MM.1S (cell line): Measurements from ENCODE around the gene KIAA0825.
A peak's percentile ranks its signal among the peaks of the same experiment; 100 is the strongest.

Source experiments
- DNase-seq: peaks from one replicate; pipeline ENCODE4 v3.0.0-alpha.2; 2015
- H2AFZ ChIP-seq: fragments of 300-600 bp; sonication (generic); 2 replicates; pipeline ENCODE4 v1.6.0; 2016; ENCODE audit warnings: antibody characterized with exemption, low read length
- H3F3A ChIP-seq: fragments of 300-600 bp; sonication (generic); 2 replicates; pipeline ENCODE4 v1.6.1; 2016; ENCODE audit warnings: mild to moderate bottlenecking, antibody characterized with exemption, low read length, moderate library complexity, mixed read lengths; ENCODE audit not compliant: insufficient read depth
- H3K27ac ChIP-seq: fragments of 300-600 bp; sonication (generic); 2 replicates; pipeline ENCODE4 v1.5.1; 2016; ENCODE audit warnings: mild to moderate bottlenecking, low read length
- H3K27me3 ChIP-seq: fragments of 300-600 bp; sonication (generic); replicated peaks from 2 replicates; pipeline ENCODE4 v1.6.0; 2016; ENCODE audit warnings: low read length; ENCODE audit not compliant: insufficient read depth
- H3K36me3 ChIP-seq: fragments of 300-600 bp; sonication (generic); replicated peaks from 2 replicates; pipeline ENCODE4 v1.6.1; 2016; ENCODE audit warnings: mild to moderate bottlenecking, low read length, mixed read lengths; ENCODE audit not compliant: insufficient read depth
- H3K4me1 ChIP-seq: fragments of 300-600 bp; sonication (generic); 2 replicates; pipeline ENCODE4 v1.6.1; 2016; ENCODE audit warnings: low read length, mixed read lengths
- H3K4me2 ChIP-seq: fragments of 300-600 bp; sonication (generic); 2 replicates; pipeline ENCODE4 v1.6.0; 2016; ENCODE audit warnings: low read depth, low read length
- H3K4me3 ChIP-seq: fragments of 300-600 bp; sonication (generic); 2 replicates; pipeline ENCODE4 v1.5.1; 2016; ENCODE audit warnings: low read length, mixed read lengths
- H3K79me2 ChIP-seq: fragments of 300-600 bp; sonication (generic); 2 replicates; pipeline ENCODE4 v1.6.1; 2016; ENCODE audit warnings: mixed run types, low read length, mixed read lengths
- H3K9ac ChIP-seq: fragments of 300-600 bp; sonication (generic); 2 replicates; pipeline ENCODE4 v1.6.1; 2016; ENCODE audit warnings: low read length, mixed read lengths
- H3K9me2 ChIP-seq: fragments of 300-600 bp; sonication (generic); replicated peaks from 2 replicates; pipeline ENCODE4 v1.6.1; 2016; ENCODE audit warnings: mild to moderate bottlenecking, low read length, mixed read lengths; ENCODE audit not compliant: insufficient read depth
- H3K9me3 ChIP-seq: fragments of 300-600 bp; sonication (generic); replicated peaks from 2 replicates; pipeline ENCODE4 v1.6.1; 2016; ENCODE audit warnings: mild to moderate bottlenecking, low read length, mixed read lengths; ENCODE audit not compliant: insufficient read depth
- H4K20me1 ChIP-seq: fragments of 300-600 bp; sonication (generic); 2 replicates; pipeline ENCODE4 v1.6.1; 2016; ENCODE audit warnings: mild to moderate bottlenecking, low read length, moderate library complexity, mixed read lengths; ENCODE audit not compliant: insufficient read depth
- EZH2 ChIP-seq: fragments of 300-600 bp; sonication (generic); optimal IDR thresholded peaks from 2 replicates; pipeline ENCODE3; 2017; ENCODE audit warnings: low read depth, mild to moderate bottlenecking, antibody characterized with exemption, low read length, mixed read lengths
- EZH2phosphoT487 ChIP-seq: fragments of 300-600 bp; sonication (generic); IDR thresholded peaks from 2 replicates; pipeline ENCODE4 v1.6.1; 2018; ENCODE audit warnings: antibody characterized with exemption, low read length
- TF ChIP-seq, protein P1 (sequence below): fragments of 300-600 bp; sonication (generic); IDR thresholded peaks from 2 replicates; pipeline ENCODE4 v1.5.1; 2016; ENCODE audit warnings: antibody characterized with exemption, low read length, mixed read lengths

KIAA0825 gene

DNA sequence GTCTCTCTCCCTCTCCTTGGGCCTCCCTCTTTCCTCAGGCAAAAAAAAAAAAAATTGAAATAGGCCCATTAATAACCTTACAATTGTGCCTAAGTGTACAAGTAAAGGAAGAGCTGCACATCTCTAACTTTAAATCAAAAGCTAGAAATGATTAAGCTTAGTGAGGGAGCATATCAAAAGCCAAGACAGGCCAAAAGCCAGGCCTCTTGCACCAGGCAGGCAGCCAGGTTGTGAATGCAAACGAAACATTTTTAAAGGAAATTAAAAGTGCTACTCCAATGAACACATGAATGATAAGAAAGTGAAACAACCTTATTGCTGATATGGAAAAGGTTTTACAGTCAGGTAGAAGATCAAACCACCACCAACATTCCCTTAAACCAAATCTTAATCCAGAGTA, 383.4 kb downstream of the KIAA0825 start:
- no peaks in the 10 kb centered on the region for H3K4me1 ChIP-seq
- H3K4me2 ChIP-seq: no peak overlapping the region
- H3K9ac ChIP-seq: no peak overlapping the region
- no peaks in the 10 kb centered on the region for H4K20me1 ChIP-seq
- H3K9me3 ChIP-seq: no peaks in the 10 kb centered on the region
- TF ChIP-seq, protein P1, sequence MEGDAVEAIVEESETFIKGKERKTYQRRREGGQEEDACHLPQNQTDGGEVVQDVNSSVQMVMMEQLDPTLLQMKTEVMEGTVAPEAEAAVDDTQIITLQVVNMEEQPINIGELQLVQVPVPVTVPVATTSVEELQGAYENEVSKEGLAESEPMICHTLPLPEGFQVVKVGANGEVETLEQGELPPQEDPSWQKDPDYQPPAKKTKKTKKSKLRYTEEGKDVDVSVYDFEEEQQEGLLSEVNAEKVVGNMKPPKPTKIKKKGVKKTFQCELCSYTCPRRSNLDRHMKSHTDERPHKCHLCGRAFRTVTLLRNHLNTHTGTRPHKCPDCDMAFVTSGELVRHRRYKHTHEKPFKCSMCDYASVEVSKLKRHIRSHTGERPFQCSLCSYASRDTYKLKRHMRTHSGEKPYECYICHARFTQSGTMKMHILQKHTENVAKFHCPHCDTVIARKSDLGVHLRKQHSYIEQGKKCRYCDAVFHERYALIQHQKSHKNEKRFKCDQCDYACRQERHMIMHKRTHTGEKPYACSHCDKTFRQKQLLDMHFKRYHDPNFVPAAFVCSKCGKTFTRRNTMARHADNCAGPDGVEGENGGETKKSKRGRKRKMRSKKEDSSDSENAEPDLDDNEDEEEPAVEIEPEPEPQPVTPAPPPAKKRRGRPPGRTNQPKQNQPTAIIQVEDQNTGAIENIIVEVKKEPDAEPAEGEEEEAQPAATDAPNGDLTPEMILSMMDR: no peak
- TF ChIP-seq EZH2 (no peak), EZH2phosphoT487 (no peak)
- no peak overlapping the region for H3K4me3 ChIP-seq
- no peaks in the 10 kb centered on the region for H3K79me2 ChIP-seq
- H3K27me3 ChIP-seq: no peaks in the 10 kb centered on the region
- no peaks in the 10 kb centered on the region for H3K9me2 ChIP-seq
- DNase-seq: no peak
- H3F3A ChIP-seq: no peaks in the 10 kb centered on the region
- no peak overlapping the region for H3K27ac ChIP-seq
- no peaks in the 10 kb centered on the region for H3K36me3 ChIP-seq
- H2AFZ ChIP-seq: no peak overlapping the region

DNA sequence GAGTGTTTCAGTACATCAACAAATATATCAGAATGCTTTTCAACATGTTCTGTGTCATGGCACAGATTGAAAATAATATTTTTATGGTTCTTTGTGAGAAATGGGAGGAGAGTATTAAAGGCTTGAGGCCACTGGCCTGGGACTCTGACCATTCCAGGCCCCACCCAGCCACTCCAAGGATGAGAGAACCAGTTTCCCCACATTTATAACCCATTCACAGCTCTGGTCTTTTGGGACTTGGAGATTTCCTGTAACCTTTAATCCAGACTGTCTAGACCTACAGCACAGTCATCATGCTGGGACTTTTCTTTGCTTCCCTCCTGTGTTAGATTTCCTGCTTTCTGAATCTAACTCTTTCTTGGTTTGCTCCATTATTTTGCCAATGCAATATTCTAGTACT, 389.6 kb downstream of the KIAA0825 start:
- TF ChIP-seq EZH2: no peak
- TF ChIP-seq EZH2phosphoT487: no peak
- TF ChIP-seq, protein P1: no peak
- no peak overlapping the region for H3K27ac ChIP-seq
- no peak for DNase-seq

DNA sequence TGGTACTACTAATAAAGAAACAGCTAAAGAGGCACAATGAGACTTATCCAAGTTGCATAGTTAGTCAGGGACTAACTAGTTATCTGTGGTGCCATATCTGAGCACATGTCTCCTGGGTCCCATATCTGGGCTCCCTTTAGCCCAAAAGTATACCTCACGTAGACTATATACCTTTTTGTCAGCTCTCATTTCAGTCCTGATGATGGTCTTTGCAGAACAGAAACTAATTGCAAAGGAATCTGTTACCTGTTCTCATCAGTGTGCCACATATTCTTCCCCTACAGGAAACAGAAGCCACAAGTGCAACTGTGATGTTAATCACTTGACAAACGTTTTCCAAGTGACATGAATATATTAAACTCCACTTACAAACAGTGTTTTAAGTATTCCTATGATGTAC, 395.2 kb downstream of the KIAA0825 start:
- Histone ChIP-seq H3K9me2 (no peaks in the 10 kb centered on the region), H3K79me2 (no peaks in the 10 kb centered on the region), H3K27me3 (no peaks in the 10 kb centered on the region), H3K36me3 (no peaks in the 10 kb centered on the region), H3K9me3 (no peaks in the 10 kb centered on the region; the same call in 1 of the 2 replicates), H3K4me3 (no peak overlapping the region), H3K4me1 (peaks cover 7% of the 10 kb centered on the region; the same call in 1 of the 2 replicates), H3K9ac (no peak overlapping the region), H2AFZ (no peak overlapping the region), H3K4me2 (peak overlapping the region; percentile 3; the same call in 1 of the 2 replicates), H3F3A (no peaks in the 10 kb centered on the region), H3K27ac (no peak overlapping the region), H4K20me1 (no peaks in the 10 kb centered on the region)
- peak; percentile 63 for DNase-seq
- TF ChIP-seq EZH2 (no peak), EZH2phosphoT487 (no peak)
- TF ChIP-seq, protein P1: no peak

More for the DNA sequence above, 389.6 kb downstream of the KIAA0825 start:
- Histone ChIP-seq H3K9me3 (no peaks in the 10 kb centered on the region; the same call in 1 of the 2 replicates), H3K9me2 (no peaks in the 10 kb centered on the region), H2AFZ (no peak overlapping the region), H4K20me1 (no peaks in the 10 kb centered on the region), H3K4me2 (no peak overlapping the region), H3K27me3 (no peaks in the 10 kb centered on the region), H3K36me3 (no peaks in the 10 kb centered on the region), H3F3A (no peaks in the 10 kb centered on the region), H3K4me3 (no peak overlapping the region), H3K9ac (no peak overlapping the region), H3K79me2 (no peaks in the 10 kb centered on the region), H3K4me1 (no peaks in the 10 kb centered on the region)
